ENCODE results near the gene PTGER4. TPM values are rescaled to one million over a fixed set of nuclear protein-coding genes. Genes with fewer than 3 reads are reported as not detected.
A peak's percentile ranks its signal among the peaks of the same experiment; 100 is the strongest.
"Not testable (repeated sequence)": the region's sequence is repeated elsewhere in the genome, so short reads cannot be mapped to it uniquely, and the experiment has no call there.

The PTGER4 gene
- total RNA-seq, 1 donor from 2014 or later = 53.0 TPM

DNA sequence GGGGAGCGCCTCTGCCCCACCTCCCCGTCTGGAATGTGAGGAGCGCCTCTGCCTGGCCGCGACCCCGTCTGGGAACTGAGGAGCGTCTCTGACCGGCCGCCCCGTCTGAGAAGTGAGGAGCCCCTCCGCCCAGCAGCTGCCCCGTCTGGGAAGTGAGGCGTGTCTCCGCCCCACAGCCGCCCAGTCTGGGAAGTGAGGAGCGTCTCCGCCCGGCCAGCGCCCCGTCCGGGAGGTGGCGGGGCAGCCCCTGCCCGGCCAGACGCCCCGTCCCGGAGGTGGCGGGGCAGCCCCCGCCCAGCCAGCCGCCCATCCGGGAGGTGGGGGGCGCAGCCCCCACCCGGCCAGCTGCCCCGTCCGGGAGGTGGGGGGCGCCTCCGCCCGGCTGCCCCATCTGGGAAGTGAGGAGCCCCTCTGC is 42.8 kb downstream of the PTGER4 start:
- peaks cover 52% of the 10 kb centered on the region for H3K36me3 Mint-ChIP-seq (ENCODE audit: low read depth)
- H3K4me3 Mint-ChIP-seq; H3K4me1 Mint-ChIP-seq; intact Hi-C loops (cut with micrococcal nuclease); DNase-seq; H3K27me3 Mint-ChIP-seq; H3K27ac Mint-ChIP-seq: not testable (repeated sequence)
- peaks cover 12% of the 10 kb centered on the region for H3K9me3 Mint-ChIP-seq

GRCh38 chr5:40733434-40733833 is 53.7 kb downstream of the PTGER4 start:
- Mint-ChIP-seq H3K9me3 (no peaks in the 10 kb centered on the region), H3K36me3 (ENCODE audit: low read depth) (peaks cover 20% of the 10 kb centered on the region)

GRCh38 chr5:40733879-40734563 is 54.3 kb downstream of the PTGER4 start:
- Mint-ChIP-seq H3K9me3 (no peaks in the 10 kb centered on the region), H3K4me1 (peaks cover 21% of the 10 kb centered on the region), H3K27ac (no peak overlapping the region), H3K4me3 (no peak overlapping the region), H3K27me3 (no peaks in the 10 kb centered on the region), H3K36me3 (ENCODE audit: low read depth) (peaks cover 23% of the 10 kb centered on the region)
- intact Hi-C loops (cut with micrococcal nuclease) = no loop called here
- no peak for DNase-seq

More at GRCh38 chr5:40733434-40733833, 53.7 kb downstream of the PTGER4 start:
- Mint-ChIP-seq H3K4me1 (peaks cover 21% of the 10 kb centered on the region), H3K27ac (no peak overlapping the region), H3K4me3 (no peak overlapping the region), H3K27me3 (no peaks in the 10 kb centered on the region)
- intact Hi-C loops (cut with micrococcal nuclease) = no loop called here
- DNase-seq = no peak

DNA sequence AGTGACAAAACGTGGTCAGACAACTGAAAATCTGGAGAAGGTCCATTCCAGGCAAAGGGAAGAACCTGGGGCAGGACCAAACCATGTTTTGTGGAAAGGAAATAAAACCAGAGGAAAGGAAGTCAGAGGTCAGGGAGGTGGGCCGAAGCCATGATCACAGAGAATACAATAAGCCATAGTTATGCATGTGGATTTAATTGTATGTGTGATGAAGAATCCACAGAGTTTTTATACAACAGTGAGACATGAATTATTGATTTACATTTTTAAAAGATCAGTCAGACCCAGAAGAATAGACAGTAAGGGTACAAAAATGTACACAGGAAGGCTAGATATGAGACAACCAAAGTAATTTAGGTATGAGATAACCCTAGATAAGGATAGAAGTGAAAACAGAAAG is 55.3 kb downstream of the PTGER4 start:
- Mint-ChIP-seq H3K4me3 (no peak overlapping the region), H3K27ac (peak overlapping the region; percentile 1), H3K27me3 (no peaks in the 10 kb centered on the region), H3K9me3 (no peaks in the 10 kb centered on the region), H3K36me3 (ENCODE audit: low read depth) (peaks cover 28% of the 10 kb centered on the region), H3K4me1 (peaks cover 21% of the 10 kb centered on the region)
- DNase-seq = no peak
- intact Hi-C loops (cut with micrococcal nuclease) = loop anchor here (5.0 kb wide), 1 partner anchor 568 kb away; no protein-coding TSS in a partner anchor

GRCh38 chr5:40735609-40736008 is 55.9 kb downstream of the PTGER4 start:
- DNase-seq = no peak
- Mint-ChIP-seq H3K4me1 (peaks cover 18% of the 10 kb centered on the region), H3K27ac (peak overlapping the region; percentile 12), H3K4me3 (no peak overlapping the region), H3K27me3 (no peaks in the 10 kb centered on the region), H3K36me3 (ENCODE audit: low read depth) (peaks cover 32% of the 10 kb centered on the region), H3K9me3 (no peaks in the 10 kb centered on the region)
- intact Hi-C loops (cut with micrococcal nuclease) = loop anchor here (1.0 to 5.0 kb wide), 7 partner anchors 19 to 1157 kb away; partner anchors contain the start of gene TTC33

DNA sequence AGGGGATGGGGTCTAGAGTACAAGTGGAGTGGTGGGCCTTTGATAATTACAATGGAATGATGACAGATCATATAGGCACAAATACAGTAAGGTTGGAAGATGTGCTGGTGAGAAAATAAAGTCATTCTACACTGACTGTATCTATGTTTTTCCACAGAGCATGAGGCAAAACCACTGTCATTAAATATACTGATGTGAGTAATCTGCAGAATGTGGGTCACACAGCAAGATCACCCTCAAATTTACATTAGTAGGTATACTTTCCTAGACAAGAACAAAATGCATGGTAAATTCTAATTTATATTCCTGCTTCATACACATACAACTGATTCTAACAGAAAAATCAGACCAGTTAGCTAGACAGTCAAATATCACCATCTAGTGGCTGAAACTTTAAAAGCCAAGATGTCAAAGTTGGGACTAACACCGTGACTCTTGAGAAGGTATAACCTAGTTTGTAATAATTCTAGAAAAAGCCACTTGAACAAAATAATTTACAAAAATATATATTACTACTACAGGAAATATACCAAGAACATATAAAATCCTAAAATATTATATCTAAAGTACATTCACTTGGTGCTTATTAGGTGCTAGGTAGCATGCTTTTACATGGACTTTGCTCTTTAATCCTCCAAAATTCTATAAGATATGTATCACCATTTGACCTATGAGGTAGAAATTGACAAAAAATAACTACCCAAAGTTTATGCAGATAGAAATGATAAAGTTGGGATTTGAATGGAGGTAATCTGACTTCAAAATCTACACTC is 56.6 kb downstream of the PTGER4 start:
- Mint-ChIP-seq H3K27me3 (no peaks in the 10 kb centered on the region), H3K27ac (peak overlapping the region; percentile 12), H3K36me3 (ENCODE audit: low read depth) (peaks cover 37% of the 10 kb centered on the region), H3K9me3 (no peaks in the 10 kb centered on the region), H3K4me3 (no peak overlapping the region), H3K4me1 (peaks cover 18% of the 10 kb centered on the region)
- intact Hi-C loops (cut with micrococcal nuclease) = loop anchor here (1.0 to 5.0 kb wide), 7 partner anchors 19 to 1157 kb away; partner anchors contain the start of gene TTC33
- peak; percentile 77 for DNase-seq

DNA sequence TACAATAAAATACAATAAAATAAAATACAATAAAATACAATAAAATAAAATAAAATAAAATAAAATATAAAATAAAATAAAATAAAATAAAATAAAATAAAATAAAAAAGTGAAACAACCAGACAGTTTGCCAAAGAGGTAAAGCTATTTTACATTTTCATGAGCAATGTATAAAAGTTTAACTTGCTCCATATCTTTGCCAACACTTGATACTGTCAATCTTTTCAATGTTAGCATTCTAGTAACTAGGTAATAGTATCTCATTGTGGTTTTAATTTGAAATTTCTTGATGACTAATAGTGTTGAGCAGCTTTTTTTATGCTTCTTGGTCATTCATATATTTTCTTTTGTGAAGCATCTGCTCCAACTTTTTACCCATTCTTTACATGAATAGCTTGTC is 58.8 kb downstream of the PTGER4 start:
- Mint-ChIP-seq H3K4me3 (no peak overlapping the region), H3K36me3 (ENCODE audit: low read depth) (peaks cover 47% of the 10 kb centered on the region), H3K9me3 (no peaks in the 10 kb centered on the region), H3K4me1 (peaks cover 19% of the 10 kb centered on the region), H3K27ac (no peak overlapping the region), H3K27me3 (no peaks in the 10 kb centered on the region)
- intact Hi-C loops (cut with micrococcal nuclease) = loop anchor here (5.0 kb wide), 1 partner anchor 571 kb away; no protein-coding TSS in a partner anchor
- no peak for DNase-seq

Other genes starting within 250 kb of the PTGER4 start
- 22.7 and 23.1 TPM in 2 replicates for gene TTC33, start 76.0 kb downstream of the PTGER4 start, total RNA-seq
- 44.8 and 49.1 TPM in 2 replicates for gene PRKAA1, start 118.5 kb downstream of the PTGER4 start, total RNA-seq
- 1,546 and 1,565 TPM in 2 replicates for gene RPL37, start 155.3 kb downstream of the PTGER4 start, total RNA-seq
- gene CARD6, start 161.5 kb downstream of the PTGER4 start, total RNA-seq = 1.7 and 1.8 TPM in 2 replicates
- gene C7, start 229.6 kb downstream of the PTGER4 start, total RNA-seq = not detected in 2 replicates